Stimulated activated naive CD8-positive, alpha-beta T cell treated with anti-CD3 and anti-CD28 coated beads, Interleukin-15, Interleukin-2, amounts not matched to agents 100 U/mL and 50 U/mL, for 24 hours (primary cell): Measurements from ENCODE around the gene SPATA31C2.
"Not testable (repeated sequence)": the region's sequence is repeated elsewhere in the genome, so short reads cannot be mapped to it uniquely, and the experiment has no call there.

Experiments used
- ATAC-seq: fragments of 150-1000 bp; cut with Tn5 transposase; one replicate; pipeline ENCODE4 v1.10.0; 2021
- DNase-seq: peaks from one replicate; pipeline ENCODE4 v3.0.0; 2021

Gene SPATA31C2

GRCh38 chr9:88123413-88123812 lies 14.9 kb downstream of the SPATA31C2 start:
- not testable (repeated sequence) for ATAC-seq, DNase-seq

GRCh38 chr9:88118121-88118520 lies 20.2 kb downstream of the SPATA31C2 start:
- not testable (repeated sequence) for ATAC-seq, DNase-seq

- not testable (repeated sequence) for ATAC-seq, DNase-seq
These were observed 23.2 kb downstream of the SPATA31C2 start for GRCh38 chr9:88114968-88115612.

- DNase-seq: not testable (repeated sequence)
These were observed 23.9 kb downstream of the SPATA31C2 start for GRCh38 chr9:88114283-88114967.

DNA sequence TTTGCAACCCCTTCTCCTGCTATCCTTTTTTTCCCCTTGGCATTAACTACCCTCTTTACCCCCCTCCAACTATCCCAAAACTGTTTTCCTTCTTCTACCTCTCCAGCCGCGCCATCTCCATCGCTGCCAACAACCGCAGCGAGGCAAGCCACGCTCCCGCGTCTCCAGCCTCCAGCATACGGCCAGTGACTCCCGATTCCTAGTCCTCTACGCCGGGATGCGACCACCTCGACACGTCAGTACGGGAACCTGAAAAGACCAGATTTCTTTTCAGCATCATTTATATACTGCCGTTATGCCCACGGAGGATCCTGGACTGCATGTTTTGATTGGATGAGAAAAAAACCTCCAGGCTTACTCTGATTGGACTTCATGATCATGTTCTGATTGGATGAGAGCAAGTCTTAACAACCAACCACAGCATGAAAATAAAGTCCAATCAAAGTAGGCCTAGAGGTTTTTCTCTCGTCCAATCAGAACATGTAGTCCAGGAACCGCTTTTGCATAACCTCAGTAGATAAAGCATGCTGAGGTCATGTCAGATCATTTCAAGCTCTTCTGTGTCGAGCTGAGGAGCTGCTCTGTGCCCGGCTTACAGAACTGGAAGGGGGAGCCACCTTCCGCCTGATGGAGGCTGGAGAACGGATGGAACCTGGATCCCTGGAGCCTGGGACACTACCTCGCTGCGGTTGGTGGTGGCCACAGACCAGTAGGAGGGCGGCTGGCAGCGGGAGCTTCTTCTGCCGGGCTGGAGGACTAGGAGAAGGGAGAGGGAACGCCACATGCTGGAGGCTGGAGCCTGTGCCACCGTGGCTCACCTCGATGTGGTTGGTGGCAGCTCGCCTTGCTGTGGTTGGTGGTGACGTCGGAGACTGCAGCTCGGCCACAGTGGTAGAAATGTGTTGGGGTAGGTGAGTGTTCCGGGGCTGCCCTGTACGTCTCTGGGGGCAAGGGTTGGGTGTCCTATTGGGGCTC lies 24.8 kb downstream of the SPATA31C2 start:
- DNase-seq, ATAC-seq: not testable (repeated sequence)

More at GRCh38 chr9:88114283-88114967, 23.9 kb downstream of the SPATA31C2 start:
- not testable (repeated sequence) for ATAC-seq

GRCh38 chr9:88110026-88110425 lies 28.2 kb downstream of the SPATA31C2 start:
- ATAC-seq: no peak
- no peak for DNase-seq

DNA sequence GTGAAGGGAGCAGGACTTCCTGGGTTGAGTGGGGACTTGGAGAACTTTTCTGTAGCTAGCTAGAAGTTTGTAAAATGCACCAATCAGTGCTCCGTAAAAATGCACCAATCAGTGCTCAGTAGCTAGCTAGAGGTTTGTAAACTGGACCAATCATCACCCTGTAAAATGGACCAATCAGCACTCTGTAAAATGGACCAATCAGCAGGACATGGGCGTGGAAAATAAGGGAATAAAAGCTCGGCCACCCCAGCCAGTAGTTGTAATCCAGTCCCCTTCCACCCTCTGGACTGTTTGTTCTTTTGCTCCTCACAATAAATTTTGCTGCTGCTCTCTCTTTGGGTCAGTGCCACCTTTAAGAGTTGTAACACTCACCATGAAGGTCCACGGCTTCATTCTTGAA lies 29.5 kb downstream of the SPATA31C2 start:
- ATAC-seq: no peak
- no peak for DNase-seq

DNA sequence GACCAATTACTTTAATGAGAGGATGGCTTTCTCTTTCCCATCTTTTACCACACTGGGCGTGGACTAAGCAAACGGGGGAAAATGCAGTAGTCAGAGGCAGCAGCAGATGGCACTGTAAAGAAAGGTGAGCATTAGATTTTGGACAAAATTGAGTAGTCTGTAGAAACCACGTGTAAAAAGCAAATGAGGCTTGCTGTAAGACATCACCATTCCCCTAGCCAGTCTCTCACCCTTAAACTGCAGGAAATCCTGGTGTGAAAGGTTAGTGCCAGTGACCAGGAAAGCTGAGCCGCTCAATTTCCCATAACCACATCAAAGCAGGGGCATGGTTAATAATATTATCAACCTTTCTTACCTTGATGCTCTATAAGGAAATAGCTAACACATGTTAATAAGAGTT lies 31.8 kb downstream of the SPATA31C2 start:
- peak; percentile 49 for ATAC-seq
- no peak for DNase-seq

DNA sequence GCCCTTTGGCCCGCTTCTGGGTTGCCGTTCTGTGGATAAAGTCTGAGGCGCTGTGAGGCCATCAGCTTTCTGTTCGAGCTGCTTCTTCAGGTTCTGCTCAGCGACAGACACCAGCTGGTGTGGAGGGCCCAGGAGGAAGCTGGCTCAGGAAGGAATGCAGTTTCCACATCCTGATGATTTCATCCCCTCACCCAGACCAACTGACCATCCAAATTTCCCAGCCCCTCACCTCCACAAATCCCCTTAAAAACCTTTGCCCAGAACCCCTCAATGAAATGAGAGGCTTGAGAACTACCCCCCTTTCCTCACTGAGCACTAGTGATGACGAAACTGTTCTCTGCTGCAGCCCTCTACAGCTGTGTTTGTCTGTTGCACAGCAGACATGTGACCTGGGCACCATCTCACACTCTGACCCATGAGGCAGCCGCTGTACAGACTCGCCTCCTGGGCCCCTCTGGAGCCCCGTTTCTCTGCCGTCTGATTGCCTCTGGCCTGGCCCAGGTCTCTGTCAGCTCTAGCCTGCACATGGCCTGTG lies 45.4 kb downstream of the SPATA31C2 start:
- ATAC-seq (no peak), DNase-seq (no peak)

DNA sequence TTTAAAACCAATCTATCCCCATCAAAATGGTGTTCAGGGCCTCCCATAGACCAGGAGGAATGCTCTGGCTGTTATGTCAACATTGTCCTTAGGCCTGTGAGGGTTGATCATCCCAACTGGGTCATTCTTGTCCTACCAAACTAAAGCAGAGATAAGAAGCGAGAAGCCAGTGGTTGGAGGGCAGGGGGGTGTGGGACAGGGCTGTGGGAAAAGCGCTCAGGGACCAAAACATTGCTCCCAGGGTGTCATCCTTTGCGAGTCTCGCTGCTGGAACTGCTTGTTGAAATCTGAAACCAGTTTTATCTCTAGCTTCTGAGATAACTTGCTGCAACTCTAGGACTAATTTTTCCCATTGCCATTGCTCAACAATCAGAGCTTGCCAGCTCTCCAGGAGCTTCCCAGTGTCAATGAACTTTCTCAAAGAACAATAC lies 48.1 kb downstream of the SPATA31C2 start:
- DNase-seq: no peak
- ATAC-seq: no peak

DNA sequence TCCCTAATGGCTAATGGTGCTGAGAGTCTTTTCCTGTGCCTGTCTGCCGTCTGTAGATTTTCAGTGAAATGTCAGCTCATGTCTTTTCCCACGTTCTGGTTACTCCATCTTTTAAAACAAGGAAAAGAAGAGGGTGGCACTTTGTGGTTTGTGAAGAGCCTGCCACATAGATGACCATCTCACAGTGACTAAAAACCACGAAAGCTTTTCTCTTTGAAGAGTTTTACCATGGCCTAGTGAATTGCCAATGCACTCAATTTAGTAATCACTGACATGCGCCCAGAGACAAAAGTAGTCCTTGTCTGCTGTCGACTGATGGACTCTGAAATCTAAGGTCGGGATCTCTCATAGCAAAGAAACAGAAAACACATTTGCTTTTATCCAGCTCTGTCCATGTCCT lies 50.4 kb downstream of the SPATA31C2 start:
- ATAC-seq (no peak), DNase-seq (no peak)

- DNase-seq: no peak
- no peak for ATAC-seq
These were observed 52.8 kb downstream of the SPATA31C2 start for GRCh38 chr9:88085476-88085875.

DNA sequence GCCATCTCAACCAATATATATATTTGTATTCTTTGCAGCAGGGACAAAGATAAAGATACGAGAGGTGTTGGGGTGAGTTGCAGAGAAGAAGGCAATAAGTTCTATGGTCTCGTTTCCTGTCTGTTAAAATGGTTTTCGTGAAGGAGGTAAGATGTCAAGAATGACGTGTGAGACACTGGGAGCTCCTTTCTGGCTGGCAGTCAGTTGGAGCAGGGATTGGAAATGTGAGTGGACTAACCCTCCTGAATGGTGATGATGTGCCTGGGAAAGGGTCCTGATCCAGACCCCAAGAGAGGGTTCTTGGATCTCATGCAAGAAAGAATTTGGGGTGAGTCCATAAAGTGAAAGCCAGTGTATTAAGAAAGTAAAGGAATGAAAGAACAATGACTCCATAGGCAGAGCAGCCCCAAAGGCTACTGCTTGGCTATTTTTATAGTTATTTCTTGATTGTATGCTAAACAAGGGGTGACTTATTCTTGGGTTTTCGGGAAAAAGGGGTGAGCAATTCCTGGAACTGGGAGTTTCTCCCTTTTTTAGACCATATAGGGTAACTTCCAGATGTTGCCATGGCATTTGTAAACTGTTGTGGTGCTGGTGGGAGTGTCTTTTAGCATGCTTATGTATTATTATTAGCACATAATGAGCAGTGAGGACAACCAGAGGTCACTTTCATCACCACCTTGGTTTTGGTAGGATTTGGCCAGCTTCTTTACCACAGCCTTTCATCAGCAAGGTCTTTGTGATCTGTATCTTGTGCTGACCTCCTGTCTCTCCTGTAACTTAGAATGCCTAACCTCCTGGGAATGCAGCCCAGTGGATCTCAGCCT lies 53.7 kb downstream of the SPATA31C2 start:
- ATAC-seq (no peak), DNase-seq (no peak)
